GM12873 (cell line): Measurements from ENCODE around the gene KDM2A.

ENCODE experiments used
- TF ChIP-seq, protein P1 (sequence below): IDR thresholded peaks from 2 replicates; pipeline ENCODE4 v1.5.1; 2012; ENCODE audit warnings: low read depth, mild to moderate bottlenecking, moderate library complexity, low read length, control low read depth; ENCODE audit not compliant: insufficient read depth; ENCODE audit errors: missing control alignments

Gene KDM2A

DNA sequence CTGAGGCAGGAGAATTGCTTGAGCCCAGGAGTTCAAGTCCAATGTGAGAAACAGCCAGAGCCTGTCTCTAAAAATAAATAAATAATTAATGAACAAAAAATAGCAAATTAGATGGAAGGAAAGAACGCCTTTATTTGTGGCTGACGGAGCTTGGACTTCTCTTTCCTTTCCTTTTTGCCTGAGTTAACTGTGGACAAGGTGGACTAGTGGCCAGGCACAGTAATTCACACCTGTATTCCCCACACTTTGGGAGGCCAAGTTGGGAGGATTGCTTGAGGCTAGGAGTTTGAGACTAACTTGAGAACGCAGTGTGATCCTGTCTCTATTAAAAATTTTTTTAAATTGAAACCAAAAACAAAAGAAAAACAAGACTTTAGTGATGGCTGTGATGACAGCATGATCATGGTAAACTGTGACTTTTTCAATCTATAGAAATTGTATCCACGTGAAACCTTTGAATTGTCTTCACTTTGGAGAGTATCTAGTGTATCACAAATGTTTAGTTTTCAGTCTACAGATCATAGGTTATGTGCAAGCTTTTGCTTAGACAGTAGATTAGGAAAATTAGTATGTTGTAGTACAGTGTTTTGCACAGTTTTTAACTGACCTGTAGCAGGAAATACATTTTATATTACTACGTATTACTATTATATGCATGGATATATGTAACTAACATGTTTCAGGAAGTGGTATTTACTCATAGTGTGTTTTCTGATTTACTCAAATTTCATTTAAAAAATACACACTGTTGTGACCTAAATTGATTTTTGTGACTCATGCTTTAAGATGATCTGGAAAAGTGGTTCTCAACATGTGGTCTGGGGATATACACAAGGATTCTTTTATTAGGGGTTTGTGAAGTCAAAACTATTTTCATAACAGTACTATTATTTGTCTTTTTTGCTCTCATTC, 42.1 kb downstream of the KDM2A start:
- TF ChIP-seq, protein P1, sequence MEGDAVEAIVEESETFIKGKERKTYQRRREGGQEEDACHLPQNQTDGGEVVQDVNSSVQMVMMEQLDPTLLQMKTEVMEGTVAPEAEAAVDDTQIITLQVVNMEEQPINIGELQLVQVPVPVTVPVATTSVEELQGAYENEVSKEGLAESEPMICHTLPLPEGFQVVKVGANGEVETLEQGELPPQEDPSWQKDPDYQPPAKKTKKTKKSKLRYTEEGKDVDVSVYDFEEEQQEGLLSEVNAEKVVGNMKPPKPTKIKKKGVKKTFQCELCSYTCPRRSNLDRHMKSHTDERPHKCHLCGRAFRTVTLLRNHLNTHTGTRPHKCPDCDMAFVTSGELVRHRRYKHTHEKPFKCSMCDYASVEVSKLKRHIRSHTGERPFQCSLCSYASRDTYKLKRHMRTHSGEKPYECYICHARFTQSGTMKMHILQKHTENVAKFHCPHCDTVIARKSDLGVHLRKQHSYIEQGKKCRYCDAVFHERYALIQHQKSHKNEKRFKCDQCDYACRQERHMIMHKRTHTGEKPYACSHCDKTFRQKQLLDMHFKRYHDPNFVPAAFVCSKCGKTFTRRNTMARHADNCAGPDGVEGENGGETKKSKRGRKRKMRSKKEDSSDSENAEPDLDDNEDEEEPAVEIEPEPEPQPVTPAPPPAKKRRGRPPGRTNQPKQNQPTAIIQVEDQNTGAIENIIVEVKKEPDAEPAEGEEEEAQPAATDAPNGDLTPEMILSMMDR, result peak; percentile 16

DNA sequence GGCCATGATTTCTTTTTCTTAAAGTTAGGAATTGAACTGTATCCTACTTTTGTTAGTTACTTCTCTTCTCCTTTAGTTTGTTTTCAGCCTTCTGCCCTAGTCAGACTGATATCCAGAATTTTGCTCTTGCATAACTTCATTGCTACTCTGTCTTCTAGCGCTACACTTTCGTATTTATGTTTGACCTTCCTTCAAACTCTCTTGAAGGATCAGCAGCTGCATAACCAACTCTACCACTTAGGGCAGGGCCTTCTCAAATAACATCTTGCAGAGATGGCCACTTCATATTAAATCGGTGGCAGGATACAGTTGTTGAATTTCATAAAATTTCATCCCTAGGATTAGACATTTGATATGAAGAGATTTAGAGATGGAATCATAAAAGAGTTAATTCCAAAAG, 43.9 kb downstream of the KDM2A start:
- TF ChIP-seq, protein P1, result no peak

DNA sequence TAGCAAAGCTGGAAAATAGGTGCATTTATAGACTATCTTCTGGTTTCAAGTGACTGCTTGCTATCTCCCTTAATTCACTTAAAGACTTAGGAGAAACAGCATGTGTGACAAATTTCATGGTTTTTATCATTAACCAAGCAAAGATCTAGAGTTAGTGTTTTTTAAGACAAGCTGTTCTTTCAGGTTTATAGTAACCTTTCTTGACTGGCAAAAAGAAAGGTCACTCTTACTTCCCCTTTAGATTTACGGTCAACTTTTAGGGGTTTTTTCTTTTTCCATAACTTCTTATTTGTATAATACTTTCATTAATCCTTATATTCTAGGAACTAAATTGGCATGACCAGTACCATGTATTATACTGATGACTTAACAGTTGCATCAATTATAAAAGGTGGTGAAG, 46.6 kb downstream of the KDM2A start:
- TF ChIP-seq, protein P1, result no peak

DNA sequence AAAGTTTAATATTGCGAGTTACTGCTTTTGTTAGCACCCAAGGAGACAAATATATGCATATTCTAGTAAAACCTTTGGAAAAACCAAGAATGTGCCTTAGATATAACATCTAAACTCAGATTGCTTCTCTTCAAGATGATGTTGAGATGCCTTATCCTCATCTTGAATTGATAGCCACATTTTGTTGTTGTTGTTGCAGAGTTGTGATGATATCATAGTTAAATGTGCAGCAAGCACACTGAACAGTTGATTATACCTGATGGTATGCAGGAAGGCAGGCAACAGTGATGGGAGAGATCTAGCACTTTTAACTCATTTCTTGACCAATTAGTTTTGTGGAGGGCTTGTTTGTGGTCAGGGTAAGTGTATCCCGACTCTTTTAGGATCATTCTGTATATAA, 48.0 kb downstream of the KDM2A start:
- TF ChIP-seq, protein P1, result no peak

DNA sequence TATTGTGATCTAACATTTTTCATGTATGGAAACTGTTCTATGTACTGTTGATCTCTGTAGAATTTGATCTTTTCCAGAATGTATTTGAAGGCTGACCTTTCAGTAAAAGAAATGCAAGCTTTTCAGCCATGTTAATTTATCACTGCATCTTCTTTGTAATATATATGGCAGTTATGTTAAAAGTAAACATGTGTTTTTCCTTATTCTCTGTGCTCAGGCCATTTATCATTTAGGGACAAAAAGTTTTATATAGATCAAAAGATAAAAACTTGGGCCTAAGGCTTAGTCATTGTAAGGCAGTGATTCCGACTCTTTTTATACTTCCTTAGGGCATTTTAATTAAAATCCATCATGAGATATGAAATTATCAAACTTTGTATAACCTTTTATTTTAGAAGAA, 48.7 kb downstream of the KDM2A start:
- TF ChIP-seq, protein P1, result no peak

DNA sequence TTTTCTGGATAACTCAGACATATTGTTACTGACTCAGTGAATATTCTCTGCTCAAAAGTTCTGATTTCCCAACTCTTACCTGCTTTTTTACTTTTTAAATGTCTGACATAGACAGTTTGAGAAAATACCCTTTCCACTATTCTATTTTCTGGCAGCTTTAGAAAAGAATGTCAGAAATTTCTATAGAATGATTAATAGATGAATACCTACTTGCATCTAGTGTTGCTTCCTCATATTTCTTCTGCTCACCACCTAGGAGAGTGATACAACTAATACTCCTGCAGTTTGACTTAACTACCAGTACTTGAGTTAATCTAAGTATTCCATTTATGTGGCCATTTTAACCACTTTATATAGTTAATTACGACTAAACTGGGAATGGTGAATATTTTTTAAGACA, 55.2 kb downstream of the KDM2A start:
- TF ChIP-seq, protein P1, result no peak

DNA sequence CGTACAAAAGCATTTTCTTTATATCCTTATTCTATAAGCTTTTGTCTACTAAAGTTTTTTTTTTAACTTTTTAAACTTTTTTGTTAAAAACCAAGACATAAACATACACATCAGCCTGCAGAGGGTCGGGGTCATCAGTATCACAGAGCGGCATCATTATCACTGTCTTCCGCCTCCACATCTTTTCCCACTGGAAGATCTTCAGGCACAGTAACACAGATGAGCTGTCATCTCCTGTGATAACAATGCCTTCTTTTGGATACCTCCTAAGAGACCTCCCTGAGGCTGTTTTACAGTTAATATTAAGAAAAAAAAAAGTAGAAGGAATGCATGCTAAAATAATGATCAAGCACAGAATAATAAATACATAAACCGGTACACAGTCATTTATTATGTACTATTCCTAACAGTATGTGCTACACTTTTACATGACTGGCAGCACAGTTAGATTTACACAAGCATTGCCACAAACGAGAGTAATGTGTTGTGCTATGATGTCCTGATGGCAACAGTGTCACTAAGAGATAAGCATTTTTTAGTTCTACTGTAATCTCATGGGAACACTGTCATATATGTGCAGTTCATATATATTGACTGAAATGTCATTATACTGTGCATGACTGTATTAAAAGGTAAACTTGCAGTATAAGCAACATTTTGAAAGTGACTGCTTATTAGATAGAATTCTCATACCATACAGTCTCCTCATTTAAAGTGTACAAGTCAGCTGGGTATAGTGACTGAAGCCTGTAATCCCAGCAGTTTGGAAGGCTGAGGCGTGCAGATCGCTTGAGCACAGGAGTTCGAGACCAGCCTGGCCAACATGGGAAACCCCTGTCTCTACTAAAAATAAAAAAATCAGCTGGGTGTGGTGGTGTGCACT, 58.6 kb downstream of the KDM2A start:
- TF ChIP-seq, protein P1, result no peak
